Tibial artery (tissue), 4 donors: ENCODE results near the gene GALNT7.

ENCODE experiments used
- DNase-seq, 2 donors: peaks; one replicate each; pipeline ENCODE4 v3.0.0-alpha.2; 2019
- H3K27ac ChIP-seq, 2 donors: fragments of 200-600 bp; sonication (generic) in 1 of 2; 1 replicate in 1 of 2; 2 replicates in 1 of 2; pipeline ENCODE4 v1.5.1; 2018 to 2019; ENCODE audit warnings: mild to moderate bottlenecking in 1 of 2
- H3K27me3 ChIP-seq, 2 donors: fragments of 200-600 bp; sonication (generic) in 1 of 2; one replicate each; pipeline versions ENCODE4 v1.5.1 to v1.6.0; 2016 to 2019
- H3K36me3 ChIP-seq, 3 donors: fragments of 200-600 bp; sonication (generic) in 2 of 3; one replicate each; pipeline ENCODE4 v1.5.1; 2016 to 2019; ENCODE audit warnings: mild to moderate bottlenecking in 2 of 3
- H3K4me1 ChIP-seq, 4 donors: fragments of 200-600 bp; sonication (generic) in 2 of 4; 1 replicate in 3 of 4; 2 replicates in 1 of 4; pipeline ENCODE4 v1.5.1; 2016 to 2019
- H3K4me3 ChIP-seq, 2 donors: fragments of 200-600 bp; sonication (generic) in 1 of 2; 1 replicate in 1 of 2; 2 replicates in 1 of 2; pipeline ENCODE4 v1.5.1; 2018 to 2019; ENCODE audit warnings: mild to moderate bottlenecking in 2 of 2
- H3K9me3 ChIP-seq, 3 donors: fragments of 200-600 bp; sonication (generic) in 1 of 3; one replicate each; pipeline ENCODE4 v1.5.1; 2016 to 2019
- CTCF ChIP-seq, 2 experiments: fragments of 200-600 bp in 1 of 2; fragments of 450-650 bp in 1 of 2; IDR thresholded peaks; one replicate each; pipeline ENCODE4 v1.5.1; 2017 to 2019; ENCODE audit warnings: antibody characterized with exemption in 2 of 2, mild to moderate bottlenecking in 1 of 2, moderate library complexity in 1 of 2
- intact Hi-C: fragments of 100-400 bp; cut with DNase I; formaldehyde crosslinking; loops from one replicate; pipeline ENCODE4 v1.15.0; 2023; ENCODE audit warnings: low total_unique reads

The GALNT7 gene

GRCh38 chr4:173171987-173172386 lies 3.4 kb downstream of the GALNT7 start:
- intact Hi-C loops: no loop called here
- H3K4me1 ChIP-seq: peaks cover 0 to 23% (median 12%) of the 10 kb centered on the region in 4 donors
- no peak for TF ChIP-seq CTCF (IDR thresholded peaks at IDR 0.05)
- H3K27ac ChIP-seq: no peak overlapping the region
- no peaks in the 10 kb centered on the region for H3K27me3 ChIP-seq
- no peak for DNase-seq
- no peak overlapping the region for H3K4me3 ChIP-seq
- no peaks in the 10 kb centered on the region for H3K36me3 ChIP-seq
- H3K9me3 ChIP-seq: no peaks in the 10 kb centered on the region

- intact Hi-C loops: no loop called here
Measured at GRCh38 chr4:173174184-173174583, 5.6 kb downstream of the GALNT7 start.

GRCh38 chr4:173174594-173175012 lies 6.0 kb downstream of the GALNT7 start:
- DNase-seq: no peak
- Histone ChIP-seq H3K27me3 (no peaks in the 10 kb centered on the region), H3K4me3 (no peak overlapping the region), H3K36me3 (no peaks in the 10 kb centered on the region), H3K27ac (no peak overlapping the region), H3K4me1 (peaks cover 0 to 33% (median 12%) of the 10 kb centered on the region in 4 donors), H3K9me3 (no peaks in the 10 kb centered on the region)
- intact Hi-C loops: no loop called here
- no peak for TF ChIP-seq CTCF (IDR thresholded peaks at IDR 0.05)

More at GRCh38 chr4:173174184-173174583, 5.6 kb downstream of the GALNT7 start:
- H3K4me3 ChIP-seq: no peak overlapping the region
- no peaks in the 10 kb centered on the region for H3K9me3 ChIP-seq
- no peak overlapping the region for H3K27ac ChIP-seq
- peaks cover 0 to 29% (median 12%) of the 10 kb centered on the region in 4 donors for H3K4me1 ChIP-seq
- H3K27me3 ChIP-seq: no peaks in the 10 kb centered on the region
- TF ChIP-seq CTCF (IDR thresholded peaks at IDR 0.05): no peak
- no peaks in the 10 kb centered on the region for H3K36me3 ChIP-seq
- DNase-seq: no peak

- no peaks in the 10 kb centered on the region for H3K9me3 ChIP-seq
- DNase-seq: no peak
- no peak for TF ChIP-seq CTCF (IDR thresholded peaks at IDR 0.05)
- no peaks in the 10 kb centered on the region for H3K36me3 ChIP-seq
- H3K27me3 ChIP-seq: no peaks in the 10 kb centered on the region
- peaks cover 0 to 39% (median 4%) of the 10 kb centered on the region in 4 donors for H3K4me1 ChIP-seq
- no peak overlapping the region for H3K27ac ChIP-seq
- intact Hi-C loops: no loop called here
- no peak overlapping the region for H3K4me3 ChIP-seq
Measured at GRCh38 chr4:173176010-173176409, 7.4 kb downstream of the GALNT7 start.

- Histone ChIP-seq H3K27ac (no peak overlapping the region), H3K4me3 (no peak overlapping the region), H3K4me1 (peaks cover 0 to 42% (median 2%) of the 10 kb centered on the region in 4 donors), H3K36me3 (no peaks in the 10 kb centered on the region), H3K27me3 (no peaks in the 10 kb centered on the region), H3K9me3 (no peaks in the 10 kb centered on the region)
- TF ChIP-seq CTCF (IDR thresholded peaks at IDR 0.05): no peak
- intact Hi-C loops: no loop called here
- DNase-seq: no peak
Measured at GRCh38 chr4:173177232-173177631, 8.6 kb downstream of the GALNT7 start.

GRCh38 chr4:173178144-173178543 lies 9.5 kb downstream of the GALNT7 start:
- TF ChIP-seq CTCF (IDR thresholded peaks at IDR 0.05): no peak
- Histone ChIP-seq H3K36me3 (no peaks in the 10 kb centered on the region), H3K4me1 (peaks cover 0 to 51% (median 4%) of the 10 kb centered on the region in 4 donors), H3K27ac (peak overlapping the region in 1 of 2 donors; percentile 18), H3K9me3 (no peaks in the 10 kb centered on the region), H3K4me3 (no peak overlapping the region), H3K27me3 (no peaks in the 10 kb centered on the region)
- DNase-seq: no peak
- intact Hi-C loops: no loop called here
